ENCODE results near the gene LCK. TPM values are rescaled to one million over a fixed set of nuclear protein-coding genes. Genes with fewer than 3 reads are reported as not detected.

The LCK gene
- total and polyA plus RNA-seq, 2 of the 8 experiments (the other 6 are each of a cell fraction or from before 2014, with no cell fraction given) = 75.3 to 122 TPM

DNA sequence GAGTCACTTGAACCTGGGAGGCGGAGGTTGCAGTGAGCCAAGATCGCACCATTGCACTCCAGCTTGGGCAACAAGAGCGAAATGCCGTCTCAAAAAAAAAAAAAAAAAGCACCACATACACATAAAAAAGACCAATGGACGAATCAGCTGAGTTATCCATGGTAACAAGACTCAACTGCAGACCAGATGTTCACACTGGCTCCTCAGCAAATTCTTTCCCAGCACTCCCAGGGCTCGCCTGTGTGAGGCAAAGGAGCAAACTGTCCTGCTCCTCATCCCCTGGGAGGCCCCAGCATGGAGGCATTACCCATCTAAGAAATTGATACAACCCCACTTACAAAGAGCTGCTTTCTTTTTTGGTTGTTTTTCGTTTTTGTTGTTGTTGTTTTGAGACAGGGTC, 32.0 kb upstream of the LCK start (continued):
- TF ChIP-seq BACH1 (IDR thresholded peaks at IDR 0.05; ENCODE audit: low read length) = no peak
